ENCODE data around the gene SFXN3.

DNA sequence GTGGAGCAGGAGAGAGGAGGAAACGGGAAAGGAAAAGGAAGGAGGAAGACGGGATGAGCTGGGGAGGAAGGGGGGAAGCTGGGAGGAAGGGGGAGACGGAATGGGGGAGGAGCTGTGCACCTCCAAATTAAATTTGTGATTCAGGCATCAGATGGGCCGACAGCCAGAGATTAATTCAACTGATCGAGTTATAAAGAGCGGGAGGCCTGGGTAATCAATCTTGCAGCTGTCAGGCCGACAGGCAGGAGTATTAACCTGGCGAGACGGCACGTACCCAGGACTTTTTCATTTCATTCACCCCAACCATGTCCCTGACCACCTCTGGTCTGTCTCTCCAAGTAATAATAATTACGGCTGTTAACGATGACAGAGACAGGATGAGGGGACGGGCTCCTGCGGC, 56.9 kb downstream of the SFXN3 start:
- TF ChIP-seq, protein P1, sequence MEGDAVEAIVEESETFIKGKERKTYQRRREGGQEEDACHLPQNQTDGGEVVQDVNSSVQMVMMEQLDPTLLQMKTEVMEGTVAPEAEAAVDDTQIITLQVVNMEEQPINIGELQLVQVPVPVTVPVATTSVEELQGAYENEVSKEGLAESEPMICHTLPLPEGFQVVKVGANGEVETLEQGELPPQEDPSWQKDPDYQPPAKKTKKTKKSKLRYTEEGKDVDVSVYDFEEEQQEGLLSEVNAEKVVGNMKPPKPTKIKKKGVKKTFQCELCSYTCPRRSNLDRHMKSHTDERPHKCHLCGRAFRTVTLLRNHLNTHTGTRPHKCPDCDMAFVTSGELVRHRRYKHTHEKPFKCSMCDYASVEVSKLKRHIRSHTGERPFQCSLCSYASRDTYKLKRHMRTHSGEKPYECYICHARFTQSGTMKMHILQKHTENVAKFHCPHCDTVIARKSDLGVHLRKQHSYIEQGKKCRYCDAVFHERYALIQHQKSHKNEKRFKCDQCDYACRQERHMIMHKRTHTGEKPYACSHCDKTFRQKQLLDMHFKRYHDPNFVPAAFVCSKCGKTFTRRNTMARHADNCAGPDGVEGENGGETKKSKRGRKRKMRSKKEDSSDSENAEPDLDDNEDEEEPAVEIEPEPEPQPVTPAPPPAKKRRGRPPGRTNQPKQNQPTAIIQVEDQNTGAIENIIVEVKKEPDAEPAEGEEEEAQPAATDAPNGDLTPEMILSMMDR (IDR thresholded peaks at IDR 0.05), result no peak
- no peak for TF ChIP-seq POLR2A (IDR thresholded peaks at IDR 0.05)

All from lower leg skin (tissue), 3 donors.